ENCODE results near the gene ECI1.

DNA sequence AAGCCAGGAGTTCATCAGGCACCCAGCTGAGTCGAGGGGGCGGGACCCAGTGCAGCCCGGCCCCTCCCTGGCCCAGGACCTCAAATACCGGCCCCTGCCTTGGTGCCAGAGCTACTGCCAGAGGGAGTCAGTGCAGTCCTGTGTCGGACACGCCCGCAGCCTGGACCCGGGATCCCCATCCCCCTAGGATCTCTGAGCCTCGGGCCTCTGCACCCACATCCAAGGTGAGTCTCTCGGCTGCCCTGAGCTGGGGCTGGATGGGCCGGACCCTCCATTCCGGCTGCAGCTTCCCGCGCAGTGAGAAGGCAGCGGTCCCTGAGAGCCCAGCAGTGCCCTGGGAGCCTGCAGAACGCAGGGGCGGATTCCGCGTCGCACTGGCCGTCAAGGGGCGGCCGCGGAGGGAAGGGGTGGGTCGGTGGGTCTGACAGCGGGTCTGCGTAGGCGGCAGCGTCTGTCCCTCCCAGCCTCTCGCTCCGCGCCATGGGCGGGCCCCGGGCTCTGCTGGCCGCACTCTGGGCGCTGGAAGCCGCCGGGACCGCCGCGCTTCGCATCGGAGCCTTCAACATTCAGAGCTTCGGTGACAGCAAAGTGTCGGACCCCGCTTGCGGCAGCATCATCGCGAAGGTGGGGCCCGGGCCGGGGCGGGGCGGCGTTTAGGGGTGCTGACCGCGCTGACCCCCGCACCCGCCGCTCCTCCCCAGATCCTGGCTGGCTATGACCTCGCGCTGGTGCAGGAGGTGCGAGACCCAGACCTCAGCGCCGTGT is 14.9 kb downstream of the ECI1 start, which contains the start of gene DNASE1L2:
- TF ChIP-seq, protein P1, sequence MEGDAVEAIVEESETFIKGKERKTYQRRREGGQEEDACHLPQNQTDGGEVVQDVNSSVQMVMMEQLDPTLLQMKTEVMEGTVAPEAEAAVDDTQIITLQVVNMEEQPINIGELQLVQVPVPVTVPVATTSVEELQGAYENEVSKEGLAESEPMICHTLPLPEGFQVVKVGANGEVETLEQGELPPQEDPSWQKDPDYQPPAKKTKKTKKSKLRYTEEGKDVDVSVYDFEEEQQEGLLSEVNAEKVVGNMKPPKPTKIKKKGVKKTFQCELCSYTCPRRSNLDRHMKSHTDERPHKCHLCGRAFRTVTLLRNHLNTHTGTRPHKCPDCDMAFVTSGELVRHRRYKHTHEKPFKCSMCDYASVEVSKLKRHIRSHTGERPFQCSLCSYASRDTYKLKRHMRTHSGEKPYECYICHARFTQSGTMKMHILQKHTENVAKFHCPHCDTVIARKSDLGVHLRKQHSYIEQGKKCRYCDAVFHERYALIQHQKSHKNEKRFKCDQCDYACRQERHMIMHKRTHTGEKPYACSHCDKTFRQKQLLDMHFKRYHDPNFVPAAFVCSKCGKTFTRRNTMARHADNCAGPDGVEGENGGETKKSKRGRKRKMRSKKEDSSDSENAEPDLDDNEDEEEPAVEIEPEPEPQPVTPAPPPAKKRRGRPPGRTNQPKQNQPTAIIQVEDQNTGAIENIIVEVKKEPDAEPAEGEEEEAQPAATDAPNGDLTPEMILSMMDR (IDR thresholded peaks at IDR 0.05; ENCODE audit: low read depth, low read length), result no peak
- no peak for TF ChIP-seq EZH2phosphoT487 (IDR thresholded peaks at IDR 0.05; ENCODE audit: low read depth)

Data from OCI-LY3 (cell line).